ENCODE results near the gene IDH3A.

Gene IDH3A

DNA sequence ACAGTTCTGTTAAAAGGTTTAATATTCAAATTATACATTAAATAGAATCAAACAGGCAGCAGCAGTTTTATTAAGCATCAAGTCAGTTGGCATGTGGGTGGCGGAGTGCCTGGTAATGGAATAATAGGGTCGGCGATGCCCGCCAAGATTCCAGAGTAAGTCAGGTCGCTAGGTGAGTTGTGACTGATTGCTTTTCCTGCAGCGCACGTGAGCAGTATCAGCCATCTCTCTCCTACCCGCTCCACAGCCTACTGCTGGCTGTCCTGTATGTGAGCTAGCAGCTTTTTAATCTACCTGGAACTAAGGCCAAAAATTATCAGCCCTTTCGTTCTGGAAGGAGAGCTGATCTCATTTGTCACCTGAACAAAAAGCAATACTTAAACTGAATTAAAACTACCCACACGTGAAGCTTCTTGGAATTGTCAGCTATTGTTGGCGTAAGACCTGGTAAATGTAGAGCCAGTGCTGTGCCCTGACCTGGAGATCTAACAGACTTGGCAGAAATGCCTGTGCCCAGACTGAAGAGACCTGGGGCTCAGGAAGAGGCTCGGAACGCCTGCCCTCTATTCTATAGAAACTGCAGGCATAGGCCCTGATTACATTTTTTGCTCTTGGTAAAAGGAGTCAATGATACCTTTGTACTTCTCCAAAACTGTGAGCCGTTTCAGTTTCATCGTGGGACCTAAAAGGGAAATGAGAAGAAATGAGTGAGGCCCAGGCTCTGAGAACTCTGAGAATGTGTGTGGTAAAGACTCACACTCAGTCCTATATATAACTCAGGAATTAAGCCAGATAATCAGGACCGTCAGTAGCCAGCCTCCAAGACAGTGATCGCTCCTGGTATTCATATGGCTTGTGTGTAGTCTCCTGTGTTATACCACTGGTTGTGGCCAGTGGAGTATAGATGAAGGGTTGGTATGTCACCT is 21.9 kb downstream of the IDH3A start:
- no peak for DNase-seq

DNA sequence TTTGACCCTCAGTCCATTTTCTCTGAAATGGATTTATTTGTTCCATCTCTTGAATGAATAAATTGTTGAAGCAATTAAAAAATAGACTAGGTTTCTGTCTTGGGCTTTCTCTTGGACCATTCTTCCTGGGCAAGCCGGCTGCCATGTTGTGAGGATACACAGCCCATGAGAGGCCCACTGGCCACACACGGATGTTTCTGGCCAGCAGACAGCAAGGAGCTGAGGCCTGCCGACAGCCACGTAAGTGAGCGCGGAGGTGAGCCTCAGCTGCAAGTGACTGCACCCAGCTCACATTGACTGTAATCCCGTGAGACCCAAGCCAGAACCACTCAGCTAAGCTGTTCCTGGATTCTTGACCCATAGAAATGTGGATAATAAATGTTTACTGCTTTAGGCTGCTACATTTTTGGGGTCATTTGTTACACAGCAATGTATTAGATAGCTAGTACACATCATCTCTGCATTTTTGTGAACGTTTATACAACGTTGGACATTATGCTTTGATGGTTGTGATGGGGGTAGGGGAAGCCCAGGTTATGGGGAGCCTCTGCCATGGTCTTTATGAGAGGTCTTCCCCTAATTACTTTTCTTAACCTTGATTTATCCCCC is 22.8 kb downstream of the IDH3A start:
- DNase-seq, result no peak

DNA sequence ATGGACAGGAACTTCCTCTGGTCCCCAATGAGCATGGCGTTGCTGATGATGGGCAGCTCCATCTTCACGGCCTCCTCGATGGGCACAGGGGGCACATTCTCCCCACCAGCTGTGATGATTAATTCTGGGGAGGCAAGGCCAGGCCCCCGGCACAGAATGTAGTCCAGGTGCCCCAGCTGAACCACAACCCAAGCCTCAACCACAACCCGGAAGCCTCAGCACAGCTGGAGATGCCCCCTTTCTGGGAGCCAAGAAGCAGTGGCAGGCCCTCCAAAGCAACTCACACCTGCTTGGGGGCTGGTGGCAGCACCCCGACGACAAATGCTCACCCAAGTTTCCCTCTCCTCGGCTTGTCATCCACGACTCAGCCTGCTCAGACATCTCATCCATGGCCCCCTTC is 25.2 kb downstream of the IDH3A start:
- no peak for DNase-seq

DNA sequence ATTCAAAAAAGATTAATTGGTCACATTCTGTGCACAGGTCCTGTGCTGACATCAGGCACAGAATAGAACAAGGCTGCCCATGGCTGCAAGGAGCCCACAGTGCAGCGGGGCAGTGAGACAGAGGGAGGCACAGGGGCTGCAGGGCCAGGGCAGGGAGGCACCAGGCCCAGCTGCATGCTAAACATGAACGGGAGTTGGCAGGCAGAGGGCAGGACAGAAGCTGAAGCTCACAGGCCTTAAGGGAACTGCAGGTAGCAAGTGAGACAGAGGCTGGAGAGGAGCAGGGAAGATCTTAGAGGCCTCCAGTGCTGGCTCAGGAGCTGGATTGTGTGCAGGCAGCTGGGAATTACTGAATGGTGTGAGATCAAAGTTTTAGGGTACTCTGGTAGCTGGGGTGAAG is 26.2 kb downstream of the IDH3A start:
- DNase-seq, result no peak

DNA sequence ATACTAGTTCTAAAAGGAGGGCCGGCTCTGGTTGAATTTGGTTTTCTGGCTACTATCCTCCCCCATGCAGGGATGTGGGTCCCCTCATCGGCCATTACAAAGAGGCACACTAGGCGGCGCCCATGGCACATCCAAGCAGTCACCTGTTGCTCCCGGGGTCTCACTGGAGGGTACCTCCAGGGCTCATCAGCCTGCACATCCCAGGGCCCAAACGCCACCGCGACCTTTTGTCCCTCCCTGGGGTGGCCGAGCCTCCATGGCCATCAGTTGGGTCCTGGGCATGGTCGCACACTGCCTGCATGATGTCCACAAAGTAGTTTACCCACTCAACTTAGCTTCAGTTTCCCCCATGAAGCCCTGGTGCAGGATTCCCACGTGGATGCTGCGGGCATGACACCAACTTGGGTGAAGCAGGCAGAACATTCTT is 28.3 kb downstream of the IDH3A start:
- peak; percentile 27 for DNase-seq

DNA sequence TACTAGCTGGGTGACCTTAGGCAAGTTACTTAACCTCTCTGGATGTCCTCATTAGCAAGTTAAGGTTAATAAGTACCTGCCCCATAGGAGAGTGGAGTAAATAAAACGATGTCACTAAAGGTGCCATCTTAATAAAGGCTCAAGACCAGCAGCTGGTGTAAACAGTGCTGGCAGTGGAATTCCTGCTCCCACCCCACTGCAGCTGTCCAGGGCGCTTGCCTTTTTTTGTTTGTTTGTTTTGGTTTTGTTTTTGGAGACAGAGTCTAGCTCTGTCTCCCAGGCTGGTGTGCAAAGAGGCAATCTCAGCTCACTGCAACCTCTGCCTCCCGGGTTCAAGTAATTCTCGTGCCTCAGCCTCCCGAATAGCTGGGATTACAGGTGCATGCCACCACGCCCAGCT is 28.9 kb downstream of the IDH3A start:
- no peak for DNase-seq

DNA sequence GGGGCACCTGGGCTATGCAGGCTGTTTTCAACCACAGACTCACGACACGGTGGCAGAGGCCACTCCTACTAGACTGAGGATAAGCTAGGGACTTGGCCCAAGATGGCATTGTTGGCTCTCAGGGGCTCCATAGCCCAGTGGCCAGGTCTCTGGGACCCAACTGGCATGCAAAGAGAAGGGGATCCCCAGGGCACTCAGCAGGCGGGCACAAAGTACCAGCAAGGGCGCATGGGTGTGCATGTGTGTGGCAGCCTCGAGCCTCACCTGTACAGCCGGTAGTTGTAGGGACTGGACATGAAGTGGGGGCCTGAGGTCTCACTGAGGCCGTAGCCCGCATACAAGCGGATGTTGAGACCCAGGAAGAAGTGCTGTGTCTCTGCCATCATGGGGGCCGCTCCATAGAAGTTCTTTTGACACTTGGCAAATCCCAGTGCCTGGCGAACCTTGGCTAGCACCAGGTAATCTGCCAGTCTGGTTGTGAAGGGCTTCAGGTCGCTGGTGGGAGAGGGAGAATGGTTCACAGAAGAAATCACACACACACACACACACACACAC is 30.2 kb downstream of the IDH3A start:
- DNase-seq, result no peak

DNA sequence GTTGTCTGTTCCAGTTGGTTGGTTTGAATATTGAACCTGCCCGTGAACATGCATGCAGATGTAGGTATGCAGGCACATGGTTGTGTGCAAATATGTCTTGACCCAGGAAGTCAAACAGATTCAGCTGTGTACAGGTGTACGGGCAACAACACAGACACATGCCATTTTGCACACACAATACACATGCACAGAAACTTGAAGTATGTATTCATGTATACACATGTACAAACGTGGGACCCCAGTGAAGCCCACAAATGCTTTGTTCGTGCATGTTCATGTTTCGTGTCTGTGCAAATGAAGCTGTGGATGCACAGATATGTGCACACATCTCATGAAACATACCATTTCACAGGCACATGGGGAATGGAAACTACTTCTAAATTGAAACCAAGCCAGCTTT is 30.7 kb downstream of the IDH3A start:
- DNase-seq, result no peak

DNA sequence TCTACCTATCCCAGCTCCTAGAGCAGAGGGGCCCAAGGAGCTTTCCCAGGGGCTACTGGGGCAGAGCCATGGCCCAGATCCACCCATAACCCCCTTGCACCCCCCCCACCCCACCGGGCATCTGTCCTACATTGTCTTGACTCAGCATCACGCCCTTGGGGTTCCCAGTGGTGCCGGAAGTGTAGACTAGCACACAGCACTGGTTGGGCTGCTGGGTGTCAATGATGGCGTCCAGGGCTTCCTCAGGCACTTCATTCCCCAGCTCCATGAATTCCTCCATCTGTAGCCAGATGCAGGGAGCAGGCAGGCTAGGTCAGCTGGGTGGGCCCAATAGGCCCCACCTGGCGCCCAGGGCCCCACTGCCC is 33.2 kb downstream of the IDH3A start:
- no peak for DNase-seq

DNA sequence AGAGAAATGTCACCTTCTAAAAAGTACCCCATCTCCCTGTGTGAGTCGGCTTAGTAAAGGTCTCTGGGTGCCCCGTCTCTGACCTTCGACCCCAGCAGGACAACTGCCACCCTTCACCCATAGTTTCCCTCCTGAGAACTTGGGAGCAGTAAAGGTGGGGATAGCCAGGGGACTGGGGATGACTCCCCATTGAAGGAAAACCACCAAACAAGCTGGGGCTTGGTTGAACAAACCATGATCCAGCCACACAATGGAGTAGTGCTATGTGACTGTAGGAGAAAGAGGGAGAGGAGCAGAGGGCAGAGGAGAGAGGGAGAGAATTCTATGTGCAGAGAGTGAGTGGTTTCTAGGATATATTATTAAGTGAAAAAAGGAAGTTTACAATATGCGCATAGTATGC is 33.7 kb downstream of the IDH3A start:
- DNase-seq, result no peak

DNA sequence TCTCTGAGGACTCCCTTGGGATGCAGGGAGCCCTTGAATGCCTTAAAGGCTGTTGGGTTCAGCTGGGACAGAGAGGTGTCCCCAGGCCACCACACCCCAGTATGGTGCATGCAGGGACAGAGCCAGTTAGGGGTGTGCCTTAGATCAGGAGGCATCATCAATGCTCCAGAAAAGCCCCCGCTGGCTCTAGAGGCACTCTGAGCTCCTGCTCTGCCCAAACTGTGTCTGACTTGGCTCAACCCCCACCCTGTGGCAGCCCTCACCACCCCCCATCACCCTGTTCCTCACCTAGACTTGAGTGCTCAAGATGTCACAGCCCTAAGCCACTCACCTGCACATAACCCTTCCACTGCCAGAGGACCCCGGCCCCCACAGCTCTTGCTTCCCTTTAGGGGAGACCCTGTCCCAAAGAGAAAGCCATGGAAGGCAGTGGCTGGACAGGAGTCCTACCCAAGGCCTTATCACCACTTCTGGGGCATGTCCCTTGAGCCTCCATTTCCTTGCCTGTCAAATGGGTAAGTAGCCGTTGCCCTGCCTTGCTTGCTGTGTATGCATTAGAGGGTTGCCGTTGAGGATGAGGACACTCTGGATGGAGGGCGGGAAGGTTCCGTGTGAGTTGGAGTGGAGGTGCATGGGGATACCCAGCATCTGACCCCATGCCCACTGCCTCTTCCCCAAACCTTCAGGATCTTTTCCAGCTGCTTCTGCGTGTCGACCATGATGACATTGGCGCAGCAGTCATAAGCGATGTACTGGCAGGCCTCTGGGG is 43.8 kb downstream of the IDH3A start:
- DNase-seq, result no peak

DNA sequence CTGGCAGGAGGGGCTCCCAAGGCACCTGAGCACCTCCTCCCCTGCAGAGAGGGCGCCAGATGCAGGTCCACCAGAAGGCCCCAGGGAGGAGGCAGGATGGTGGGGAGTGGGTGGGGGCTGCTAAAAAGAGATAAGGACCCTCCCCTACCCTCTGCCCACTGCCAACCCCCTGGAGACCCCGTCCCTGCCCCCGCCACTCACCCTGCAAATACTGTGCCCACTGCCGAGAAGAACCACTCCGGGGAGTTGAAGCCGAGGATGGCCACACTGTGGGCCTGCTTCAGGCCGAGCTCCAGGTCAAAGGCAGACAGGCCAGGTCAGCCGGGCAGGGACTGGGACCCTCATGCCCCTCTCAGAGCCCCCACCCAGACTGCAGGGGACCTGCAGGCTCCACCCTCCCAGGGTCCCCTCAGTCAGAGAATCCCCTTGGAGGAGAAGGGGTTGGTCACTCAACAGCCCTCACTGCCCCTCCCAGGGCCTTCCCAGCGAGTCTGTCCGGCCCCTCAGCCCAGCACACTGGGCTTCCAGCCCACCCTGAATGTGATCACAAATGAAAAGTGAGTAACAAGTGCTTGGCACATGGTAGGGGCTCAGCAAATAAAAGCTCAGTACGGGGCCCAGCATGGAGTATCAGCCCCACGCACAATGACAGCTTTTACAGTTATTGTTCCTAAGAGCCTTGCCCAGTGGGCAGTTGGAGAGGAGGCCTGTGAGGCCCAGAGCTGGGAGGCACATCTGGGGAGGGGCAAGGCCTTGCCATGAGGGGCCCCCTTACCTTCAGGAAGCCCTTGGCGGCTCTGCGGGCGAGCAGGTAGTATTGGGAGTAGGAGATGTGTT is 44.8 kb downstream of the IDH3A start:
- DNase-seq, result no peak

DNA sequence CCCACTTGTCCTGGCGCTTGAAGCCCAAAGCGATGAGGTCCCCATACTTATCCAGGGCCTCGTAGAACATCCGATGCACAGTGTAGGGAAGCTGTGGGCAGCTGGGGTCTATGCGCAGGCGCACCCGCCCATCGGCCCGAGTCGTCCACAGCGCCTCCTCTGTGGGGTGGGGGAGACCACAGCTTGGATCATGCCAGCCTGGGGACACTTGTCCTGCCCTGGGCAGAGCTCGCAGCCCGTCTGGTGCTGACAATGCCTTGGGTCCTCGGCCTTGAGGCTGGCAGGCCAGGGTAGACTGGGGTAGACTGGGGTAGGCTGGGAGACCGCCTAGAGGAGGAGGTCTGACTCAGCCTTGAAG is 45.4 kb downstream of the IDH3A start:
- no peak for DNase-seq

DNA sequence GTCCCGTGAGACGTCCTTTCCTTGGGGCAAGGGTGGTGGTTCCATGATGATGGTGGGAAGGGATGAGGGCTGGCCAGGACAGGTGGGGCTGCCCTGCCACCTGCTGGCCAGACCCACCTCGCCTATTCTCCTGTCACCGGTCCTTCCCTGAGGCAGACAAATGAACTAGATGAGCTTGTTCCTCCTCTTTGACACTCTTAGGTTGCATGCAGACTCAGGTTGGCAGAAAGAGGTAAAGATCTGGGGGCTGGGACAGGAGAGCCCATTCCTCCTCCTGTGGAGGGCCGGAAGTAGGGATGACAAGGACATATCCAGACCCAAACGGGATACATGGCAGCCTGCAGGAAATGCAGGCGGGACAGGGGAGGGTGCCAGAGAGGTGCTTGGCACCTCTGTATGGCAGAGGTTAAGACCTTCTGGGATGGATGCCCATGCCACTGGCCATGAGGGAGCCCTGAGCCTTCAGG is 46.6 kb downstream of the IDH3A start:
- peak; percentile 33 for DNase-seq

DNA sequence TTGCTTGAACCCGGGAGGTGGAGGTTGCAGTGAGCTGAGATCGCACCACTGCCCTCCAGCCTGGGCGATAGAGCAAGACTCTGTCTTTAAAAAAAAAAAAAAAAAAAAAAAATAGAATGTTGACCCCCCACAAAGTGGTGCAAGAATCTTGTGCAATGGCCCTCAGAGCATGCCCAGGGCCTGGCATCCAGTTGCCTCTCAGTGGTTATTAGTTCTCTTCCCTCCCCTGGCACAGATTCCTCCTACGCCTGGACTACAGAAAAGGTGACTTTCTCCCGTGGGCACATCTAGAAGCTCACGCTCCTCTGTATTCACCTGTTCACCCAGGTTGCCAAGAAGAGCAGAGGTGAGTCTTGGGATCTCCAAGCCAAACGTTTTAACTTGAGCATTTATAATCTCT is 48.5 kb downstream of the IDH3A start:
- no peak for DNase-seq

DNA sequence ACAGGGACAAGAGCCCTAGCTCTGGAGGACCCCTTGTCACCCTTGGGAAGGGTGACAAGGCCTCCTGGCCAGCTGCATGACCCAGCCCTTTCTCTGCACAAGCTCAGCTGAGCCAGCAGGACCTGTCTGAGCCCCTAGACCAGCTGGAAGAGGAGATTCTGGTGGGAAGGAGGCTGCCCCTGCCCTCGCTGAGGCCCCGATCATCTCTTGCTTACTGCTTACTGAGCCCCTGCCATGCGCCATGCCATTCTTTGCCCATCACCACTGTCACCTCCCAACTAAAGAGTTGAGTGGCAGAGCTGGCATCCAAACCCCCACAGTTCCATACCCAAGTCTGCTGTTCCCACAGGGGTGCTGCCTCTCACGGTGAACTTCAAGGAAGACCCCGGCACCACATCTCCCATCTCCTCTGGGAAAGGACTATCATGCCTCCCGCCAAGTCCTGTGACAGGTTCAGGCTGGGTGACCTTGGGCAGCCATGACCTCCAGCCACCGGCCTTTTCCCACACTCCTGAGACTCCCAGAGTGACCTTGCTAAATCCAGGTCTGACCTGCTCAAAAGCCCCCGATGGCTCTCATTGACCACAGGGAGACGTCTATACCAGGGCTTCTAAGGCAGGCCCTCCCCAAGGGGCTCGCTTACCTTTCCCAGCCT is 51.2 kb downstream of the IDH3A start:
- no peak for DNase-seq

DNA sequence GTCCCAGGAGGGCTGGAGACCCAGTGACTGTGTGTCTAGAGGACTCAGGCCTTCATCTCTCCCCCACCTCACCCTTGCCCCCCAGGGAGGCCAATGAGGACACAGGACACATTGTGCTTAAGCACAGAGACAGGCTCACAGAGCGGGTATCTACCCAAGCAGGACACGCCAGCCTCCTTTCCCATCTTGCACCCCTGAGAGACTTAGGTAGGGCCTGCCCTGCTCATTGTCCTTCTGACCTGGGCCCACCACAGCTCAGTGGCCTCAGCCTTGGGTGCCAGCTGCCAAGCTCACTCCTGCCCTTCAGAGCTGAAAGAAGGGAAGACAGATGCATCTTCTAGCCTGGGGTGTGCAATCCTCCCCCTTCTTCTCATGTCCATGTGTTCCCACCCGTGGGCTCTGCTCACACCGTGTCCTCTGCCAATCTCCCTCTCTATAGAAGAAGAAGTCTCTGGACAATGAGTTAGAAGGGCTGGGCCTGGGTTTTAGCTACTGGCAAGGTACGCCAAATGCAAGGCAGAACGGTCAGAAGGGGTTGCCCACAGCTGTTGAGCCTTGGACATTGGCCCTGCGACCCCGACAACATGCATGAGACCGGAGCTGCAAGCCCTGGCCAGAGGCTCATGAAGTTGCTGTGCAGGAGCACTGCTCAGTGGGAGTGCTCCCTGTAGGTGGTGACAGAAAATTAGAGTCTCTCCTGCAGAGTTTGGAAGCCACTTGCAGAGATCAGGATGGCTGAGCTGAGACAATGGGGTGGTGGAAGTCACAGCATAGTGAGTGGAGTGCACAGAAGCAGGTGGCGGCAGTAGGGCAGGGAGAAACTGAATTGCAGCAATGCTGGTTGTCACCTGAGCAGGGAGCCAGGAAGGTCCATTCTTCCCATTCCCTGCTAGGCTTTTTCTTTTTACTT is 52.4 kb downstream of the IDH3A start:
- no peak for DNase-seq

DNA sequence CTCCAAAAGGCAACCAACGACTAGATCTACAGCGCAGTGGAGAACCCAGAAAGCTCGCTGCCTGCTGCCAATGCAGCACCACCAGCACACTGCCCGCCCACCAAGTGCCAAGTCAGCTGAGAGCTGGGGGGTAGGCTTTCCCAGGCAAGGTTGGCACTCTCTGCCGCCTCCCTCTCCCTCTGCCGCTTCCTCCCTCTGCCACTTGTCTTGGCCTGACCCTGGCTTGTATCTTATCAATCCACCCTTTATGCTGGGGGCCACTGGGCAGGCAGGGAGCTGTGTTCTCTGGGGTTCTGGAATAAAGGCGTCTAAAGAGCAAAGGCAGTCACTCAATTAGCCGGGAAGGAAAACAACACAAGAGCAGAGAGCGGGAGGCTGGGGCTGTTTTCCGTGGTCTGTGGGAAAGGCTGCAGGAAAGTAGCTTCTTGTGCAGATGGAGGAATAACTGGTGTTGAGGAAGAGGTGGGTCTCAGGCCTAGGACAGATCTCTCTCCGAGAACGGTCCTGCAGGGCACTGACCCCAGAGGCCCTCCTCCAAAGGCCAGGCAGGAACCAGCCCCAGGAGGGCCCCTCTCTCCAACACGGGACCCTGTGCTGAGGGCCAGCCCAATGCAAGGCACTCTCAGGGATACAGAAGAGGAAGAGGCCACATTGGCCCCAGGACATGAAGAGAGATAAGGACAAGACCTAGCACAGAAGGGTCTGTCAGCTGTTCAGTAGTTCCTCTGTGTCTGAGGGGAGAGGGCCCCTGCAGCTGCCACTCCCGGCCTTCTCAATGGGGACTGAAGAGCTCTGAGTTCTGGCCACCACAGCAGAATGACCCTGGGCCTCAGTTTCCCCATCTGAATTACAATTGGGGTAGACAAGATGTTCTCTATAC is 54.4 kb downstream of the IDH3A start:
- DNase-seq, result no peak

DNA sequence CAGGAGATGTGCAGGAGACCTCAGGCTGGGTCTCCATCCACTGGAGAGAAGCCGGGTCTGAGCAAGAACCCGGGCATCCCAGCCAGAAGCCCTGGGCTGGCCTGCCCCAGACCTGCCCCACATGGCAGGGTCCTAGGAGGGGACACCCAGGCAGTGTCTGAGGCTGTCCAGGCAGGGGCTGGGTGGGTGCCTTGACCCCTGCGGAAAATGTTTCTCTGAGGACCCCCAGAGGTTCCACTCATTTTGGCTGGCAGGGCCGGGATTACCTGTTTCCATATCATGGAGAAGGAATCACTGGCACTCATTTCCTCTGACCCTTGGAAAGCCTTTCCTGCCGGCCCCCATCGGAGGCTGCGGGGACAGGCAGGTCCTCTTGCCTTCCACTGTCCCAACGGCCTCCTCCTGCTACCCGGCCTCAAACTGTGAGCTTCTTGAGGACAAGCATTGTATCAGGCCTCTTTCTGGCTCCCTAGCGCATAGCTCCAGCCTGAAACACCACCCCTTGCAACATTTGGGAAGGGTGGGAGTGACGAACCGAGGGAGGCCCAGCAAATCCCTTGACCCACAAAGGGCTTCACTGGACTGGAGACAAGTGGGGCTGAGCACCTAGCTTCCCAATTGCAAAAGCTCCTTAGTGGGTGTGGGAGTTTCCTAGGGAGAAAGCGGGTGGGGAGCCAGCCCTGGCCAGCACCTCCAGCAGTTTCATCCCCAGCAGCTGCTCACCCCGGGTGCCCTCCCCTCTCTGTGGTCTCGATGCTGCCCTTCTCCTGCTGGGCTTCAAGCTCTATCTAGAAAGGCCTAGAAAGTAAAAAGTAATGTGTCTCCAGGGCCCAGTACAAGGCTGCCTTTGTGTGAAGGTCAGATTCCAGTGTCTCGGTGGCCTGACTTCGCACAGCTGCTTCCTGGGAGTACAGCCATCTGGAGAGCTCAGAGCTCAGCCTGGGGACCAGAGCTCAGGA is 55.5 kb downstream of the IDH3A start:
- no peak for DNase-seq

Measured in CD4-positive, alpha-beta T cell treated with Interleukin-4 for 4 hours (primary cell).